ENCODE measurements around the gene HDX. TPM values are rescaled to one million over a fixed set of nuclear protein-coding genes. Genes with fewer than 3 reads are reported as not detected.
A peak's percentile ranks its signal among the peaks of the same experiment; 100 is the strongest.
"Not testable (repeated sequence)": the region's sequence is repeated elsewhere in the genome, so short reads cannot be mapped to it uniquely, and the experiment has no call there.

The HDX gene
- total RNA-seq, 1 experiment from 2014 or later, result 7.9 TPM

GRCh38 chrX:84339507-84340364, 162.5 kb downstream of the HDX start:
- peak; percentile 3 for DNase-seq (ENCODE audit: low spot score)

- DNase-seq (ENCODE audit: low spot score), result no peak
These were observed 165.6 kb downstream of the HDX start for GRCh38 chrX:84336646-84337045.

- DNase-seq (ENCODE audit: low spot score), result no peak
These were observed 167.1 kb downstream of the HDX start for GRCh38 chrX:84335121-84335520.

GRCh38 chrX:84322083-84322827, 180.0 kb downstream of the HDX start:
- no peak for DNase-seq (ENCODE audit: low spot score)

GRCh38 chrX:84320614-84321013, 181.6 kb downstream of the HDX start:
- DNase-seq (ENCODE audit: low spot score), result no peak

- no peak for DNase-seq (ENCODE audit: low spot score)
These were observed 182.2 kb downstream of the HDX start for GRCh38 chrX:84320023-84320422.

GRCh38 chrX:84318661-84319060, 183.6 kb downstream of the HDX start:
- DNase-seq (ENCODE audit: low spot score), result no peak

GRCh38 chrX:84315946-84316345, 186.3 kb downstream of the HDX start:
- DNase-seq (ENCODE audit: low spot score), result not testable (repeated sequence)

All from H4 (cell line).